EH (cell line): ENCODE measurements around the gene FAM236A.
"Not testable (repeated sequence)": the region's sequence is repeated elsewhere in the genome, so short reads cannot be mapped to it uniquely, and the experiment has no call there.

Source experiments
- DNase-seq: peaks from one replicate; pipeline ENCODE4 v3.0.0-alpha.2; 2015; ENCODE audit warnings: low read depth

Gene FAM236A

DNA sequence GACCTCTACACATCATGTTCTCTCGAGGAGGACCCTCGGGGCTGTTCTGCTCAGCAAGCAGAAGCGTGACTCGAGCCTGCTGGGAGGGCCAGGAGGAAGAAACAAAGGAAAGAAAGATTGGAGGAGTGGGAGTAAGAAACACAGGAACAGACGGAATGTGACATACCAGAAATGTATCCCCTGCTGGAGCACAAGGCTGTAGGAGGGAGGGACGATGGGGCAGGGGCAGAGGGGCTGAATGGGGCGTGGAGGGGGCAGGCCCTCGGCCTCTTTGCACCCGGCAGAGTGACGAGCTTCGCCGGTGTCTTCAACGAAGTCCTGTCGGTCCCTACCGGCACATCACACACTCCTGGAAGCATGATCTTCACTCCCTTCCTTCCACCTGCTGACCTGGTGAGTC lies at the start of gene FAM236A:
TSS of gene FAM236A (plus strand) at position 301 of the 400 bp plus-strand sequence. CDS start at position 358, 57 bp downstream.
- not testable (repeated sequence) for DNase-seq

DNA sequence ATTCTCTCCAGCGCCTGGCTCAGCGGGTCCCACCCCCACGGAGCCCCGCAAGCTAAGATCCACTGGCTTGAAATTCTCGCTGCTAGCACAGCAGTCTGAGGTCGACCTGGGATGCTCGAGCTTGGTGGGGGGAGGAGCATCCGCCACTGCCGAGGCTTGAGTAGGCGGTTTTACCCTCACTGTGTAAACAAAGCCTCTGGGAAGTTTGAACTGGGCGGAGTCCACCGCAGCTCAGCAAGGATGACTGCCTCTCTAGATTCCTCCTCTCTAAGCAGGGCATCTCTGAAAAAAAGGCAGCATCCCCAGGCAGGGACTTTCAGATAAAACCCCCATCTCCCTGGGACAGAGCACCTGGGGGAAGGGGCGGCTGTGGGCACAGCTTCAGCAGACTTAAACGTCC lies 48.3 kb upstream of the FAM236A start:
- not testable (repeated sequence) for DNase-seq

DNA sequence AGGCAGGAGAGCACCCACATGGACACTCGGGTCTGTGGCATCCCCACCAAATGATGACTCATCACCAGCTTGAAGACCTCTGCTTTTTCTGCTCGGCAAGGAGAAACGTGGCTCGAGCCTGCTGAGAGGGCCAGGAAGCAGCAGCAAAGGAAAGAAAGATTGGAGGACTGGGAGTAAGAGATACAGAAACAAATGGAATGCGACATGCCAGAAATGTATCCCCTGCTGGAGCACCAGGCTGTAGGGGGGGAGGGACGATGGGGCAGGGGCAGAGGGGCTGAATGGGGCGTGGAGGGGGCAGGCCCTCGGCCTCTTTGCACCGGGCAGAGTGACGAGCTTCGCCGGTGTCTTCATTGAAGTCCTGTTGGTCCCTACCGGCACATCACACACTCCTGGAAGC lies 25.7 kb upstream of the FAM236A start, which contains the start of gene FAM236C:
TSS of gene FAM236C (plus strand) at position 301 of the 400 bp plus-strand sequence. CDS start 100 bp downstream, outside the sequence.
- DNase-seq, result not testable (repeated sequence)

DNA sequence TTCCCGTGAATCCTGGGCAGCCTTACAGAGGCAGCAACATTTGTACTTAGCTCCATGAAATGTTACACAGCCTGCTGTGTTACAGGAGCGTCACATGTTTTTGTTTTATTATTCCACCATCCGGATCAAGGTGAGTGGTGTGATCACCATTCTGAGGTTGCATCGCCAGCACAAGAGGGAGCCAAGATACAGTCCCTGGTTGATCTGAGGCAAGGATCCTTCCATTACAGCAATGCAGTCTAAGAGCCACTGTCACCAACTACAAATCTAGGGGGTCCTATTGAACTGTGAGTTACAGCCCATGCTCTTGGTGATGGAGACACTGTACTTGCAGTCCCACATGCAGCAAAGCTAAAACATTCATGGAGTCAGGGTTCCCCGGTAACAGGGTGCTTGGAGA lies 21.9 kb upstream of the FAM236A start:
- not testable (repeated sequence) for DNase-seq

DNA sequence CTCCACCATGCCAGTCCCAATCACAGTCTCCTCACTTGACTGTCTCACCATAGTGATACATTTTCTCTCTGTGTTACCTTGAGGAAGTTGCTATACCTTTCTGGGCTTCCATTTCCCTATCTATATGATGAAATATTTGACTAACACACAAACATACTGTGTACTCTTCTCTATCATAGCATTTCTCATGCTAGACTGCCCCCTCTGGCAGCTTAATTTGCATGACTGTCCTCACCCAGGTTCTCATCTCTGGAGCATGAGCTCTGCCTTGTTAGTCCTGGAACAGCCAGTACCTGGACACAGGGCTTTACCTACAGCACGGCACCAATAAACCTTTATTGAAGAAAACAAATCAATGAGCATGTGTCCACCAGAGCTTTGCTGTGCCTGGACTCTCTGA lies 5.7 kb upstream of the FAM236A start:
- not testable (repeated sequence) for DNase-seq

DNA sequence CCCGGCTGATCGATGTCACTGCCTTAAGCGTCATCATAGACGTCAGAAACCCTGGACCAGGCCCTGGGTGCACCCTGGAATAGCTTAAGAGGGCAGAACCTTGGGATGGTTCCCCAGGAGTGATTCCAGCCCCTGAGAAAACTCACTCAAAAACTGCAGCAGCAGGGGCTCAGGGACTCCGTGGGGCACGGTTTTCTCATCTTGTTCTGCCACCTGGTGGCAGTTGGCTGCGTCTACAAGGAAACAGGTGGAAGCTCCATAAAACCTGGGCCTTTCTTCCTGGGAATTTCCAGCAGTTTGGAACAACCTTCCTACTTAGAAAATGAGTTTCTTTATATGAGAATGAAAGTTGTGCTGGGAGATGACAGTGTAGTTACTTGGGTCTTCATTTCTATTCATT lies 1.6 kb upstream of the FAM236A start:
- DNase-seq, result not testable (repeated sequence)

DNA sequence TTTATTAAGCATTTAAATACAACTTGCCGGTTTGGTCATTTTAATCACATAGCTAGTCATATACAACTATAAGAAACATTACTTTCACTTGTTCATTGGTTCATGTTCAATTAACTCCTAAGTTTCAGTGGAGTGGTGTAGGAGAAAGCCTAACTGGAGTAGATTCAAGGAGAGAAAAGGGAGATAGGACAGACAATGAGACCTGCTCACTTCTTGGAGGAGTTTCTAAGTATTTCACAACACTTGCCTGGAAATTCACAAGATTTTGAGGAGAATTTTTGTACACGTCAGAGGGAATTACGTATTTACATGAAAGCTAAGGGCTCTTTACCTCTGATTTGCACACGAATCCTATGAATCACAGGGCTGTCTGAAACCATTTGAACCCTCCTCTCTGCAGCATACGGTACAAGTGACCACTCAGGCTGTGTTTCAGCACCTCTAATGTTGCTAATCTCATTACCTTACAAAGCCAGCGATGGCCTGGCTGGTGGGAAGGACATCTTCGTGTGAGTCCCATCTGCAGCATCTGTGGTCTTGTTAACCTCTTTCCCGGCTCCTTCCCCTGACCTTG lies 1.0 kb upstream of the FAM236A start:
- not testable (repeated sequence) for DNase-seq

DNA sequence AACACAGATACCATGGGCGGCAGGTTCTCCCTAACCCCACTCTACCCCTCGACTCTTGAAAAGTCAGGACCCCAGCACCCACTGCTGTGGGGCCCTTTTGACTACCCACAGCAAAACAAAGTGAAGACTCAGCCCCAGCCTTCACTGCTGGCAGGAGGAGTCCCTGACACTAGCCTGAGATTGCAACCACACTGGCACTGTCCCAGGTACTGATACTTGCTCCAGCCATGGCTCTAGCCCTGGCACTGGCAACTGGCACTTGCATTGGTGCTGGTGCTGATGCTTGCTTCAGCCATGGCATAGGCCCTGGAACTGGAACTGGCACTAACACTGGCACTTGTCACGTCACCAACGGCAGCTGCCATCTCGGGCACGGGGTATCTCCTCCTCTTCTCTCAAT lies 4.3 kb downstream of the FAM236A start:
- not testable (repeated sequence) for DNase-seq

DNA sequence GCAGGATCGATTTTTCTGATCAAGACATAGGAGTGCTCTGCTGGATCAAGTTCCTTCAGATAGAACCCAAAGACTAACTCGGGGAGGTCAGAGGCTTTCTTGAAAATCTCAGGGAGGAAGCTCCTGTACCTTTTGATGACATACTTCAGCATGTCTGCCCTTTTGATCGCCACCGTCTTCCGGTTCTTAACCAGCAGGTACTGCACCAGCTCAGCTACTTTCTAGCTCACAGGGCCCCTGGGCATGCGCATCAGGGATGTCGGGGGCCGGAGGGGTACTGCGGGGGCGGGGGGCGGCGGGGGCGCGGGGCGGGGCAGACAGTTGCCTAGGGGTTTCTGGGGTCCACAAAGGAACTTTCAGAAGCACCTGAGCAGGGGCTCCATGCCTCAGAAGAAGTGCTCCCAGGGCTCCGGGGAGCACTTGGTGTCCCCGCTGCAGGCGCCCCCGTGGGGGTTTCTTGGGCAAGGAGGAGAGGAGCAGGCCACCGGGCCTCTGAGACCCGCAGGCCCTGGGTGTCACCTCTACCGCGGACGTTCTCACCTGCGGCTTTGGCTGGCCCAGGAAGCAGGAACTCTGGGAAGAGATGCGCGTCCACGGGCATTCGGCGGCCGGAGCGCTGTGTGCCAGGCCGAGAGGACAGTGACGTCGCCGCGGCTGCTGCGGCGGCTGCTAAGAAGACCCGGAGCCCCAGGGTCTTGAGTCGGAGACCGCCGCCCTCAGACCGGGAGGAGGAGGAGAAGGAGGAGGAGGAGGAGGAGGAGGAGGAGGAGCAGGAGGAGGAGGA lies 5.2 kb downstream of the FAM236A start:
- DNase-seq, result not testable (repeated sequence)

DNA sequence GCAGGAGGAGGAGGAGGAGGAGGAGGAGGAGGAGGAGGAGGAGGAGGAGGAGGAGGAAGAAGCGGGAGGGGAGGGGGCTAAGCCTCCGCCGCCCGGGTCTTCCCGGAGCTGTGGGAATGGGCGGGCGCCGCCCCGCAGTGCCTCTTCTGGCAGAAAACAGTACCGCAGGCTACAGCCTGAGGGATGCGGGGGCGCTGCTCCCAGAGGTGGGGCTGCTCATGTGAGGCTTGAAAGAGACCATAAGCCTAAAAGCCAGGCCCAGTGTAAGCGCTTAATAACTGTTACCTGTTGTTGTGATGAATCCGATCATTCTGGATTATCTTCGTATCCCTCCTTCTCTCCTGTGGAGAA lies 5.8 kb downstream of the FAM236A start, which contains the start of gene DMRTC1:
TSS of gene DMRTC1 (minus strand) at position 19 of the 351 bp plus-strand sequence. CDS start 68,143 bp downstream, outside the sequence.
- not testable (repeated sequence) for DNase-seq

DNA sequence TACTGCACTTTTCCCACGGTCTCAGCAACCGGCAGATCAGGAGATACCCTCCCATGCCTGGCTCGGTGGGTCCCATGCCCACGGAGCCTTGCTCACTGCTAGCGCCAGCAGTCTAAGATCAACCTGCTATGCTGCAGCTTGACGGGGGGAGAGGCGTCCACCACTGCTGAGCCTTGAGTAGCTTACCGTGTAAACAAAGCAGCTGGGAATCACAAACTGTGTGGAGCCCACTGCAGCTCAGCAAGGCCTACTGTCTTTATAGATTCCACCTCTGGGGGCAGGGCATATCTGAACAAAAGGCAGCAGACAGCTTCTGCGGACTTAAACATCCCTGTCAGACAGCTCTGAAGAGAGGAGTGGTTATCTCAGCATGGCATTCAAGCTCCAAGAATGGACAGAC lies 22.0 kb downstream of the FAM236A start:
- not testable (repeated sequence) for DNase-seq

DNA sequence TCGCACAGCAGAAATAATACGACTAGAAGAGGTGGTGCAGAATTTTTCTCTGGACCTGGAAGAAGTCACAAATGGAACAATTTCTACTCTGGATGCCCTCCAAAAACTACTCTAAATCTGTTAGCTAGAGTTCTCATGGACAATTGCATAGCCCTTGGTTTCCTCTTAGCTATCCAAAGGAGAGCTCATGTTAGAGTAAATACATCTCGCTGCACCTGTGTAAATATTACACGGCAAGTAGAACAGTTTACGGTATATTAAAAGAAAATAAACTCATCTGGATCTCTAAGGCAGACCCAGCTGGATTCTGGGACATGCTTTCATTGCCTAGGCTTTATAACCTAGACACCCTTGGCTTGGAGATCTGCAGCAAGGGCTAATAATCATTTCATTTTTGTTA lies 33.9 kb downstream of the FAM236A start:
- DNase-seq, result not testable (repeated sequence)

DNA sequence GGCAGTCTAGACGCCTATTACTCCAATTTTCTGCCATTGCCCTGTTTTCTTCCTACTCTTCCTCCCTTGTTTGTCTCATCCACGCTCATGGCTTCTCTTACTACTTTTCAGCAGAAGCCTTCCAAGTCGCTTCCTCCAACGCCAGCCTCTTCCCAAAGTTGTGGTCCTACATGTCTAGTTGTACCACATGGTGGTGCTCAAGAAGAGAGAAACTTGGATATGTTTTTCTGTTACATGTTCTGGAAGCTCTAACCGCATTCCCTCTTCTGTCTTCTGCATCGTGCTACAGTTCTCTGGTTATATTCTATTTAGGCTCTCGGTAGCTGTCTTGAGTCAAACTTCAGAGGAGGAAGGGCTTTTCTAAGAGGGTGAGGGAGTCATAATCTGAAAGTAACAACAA lies 36.9 kb downstream of the FAM236A start:
- not testable (repeated sequence) for DNase-seq

DNA sequence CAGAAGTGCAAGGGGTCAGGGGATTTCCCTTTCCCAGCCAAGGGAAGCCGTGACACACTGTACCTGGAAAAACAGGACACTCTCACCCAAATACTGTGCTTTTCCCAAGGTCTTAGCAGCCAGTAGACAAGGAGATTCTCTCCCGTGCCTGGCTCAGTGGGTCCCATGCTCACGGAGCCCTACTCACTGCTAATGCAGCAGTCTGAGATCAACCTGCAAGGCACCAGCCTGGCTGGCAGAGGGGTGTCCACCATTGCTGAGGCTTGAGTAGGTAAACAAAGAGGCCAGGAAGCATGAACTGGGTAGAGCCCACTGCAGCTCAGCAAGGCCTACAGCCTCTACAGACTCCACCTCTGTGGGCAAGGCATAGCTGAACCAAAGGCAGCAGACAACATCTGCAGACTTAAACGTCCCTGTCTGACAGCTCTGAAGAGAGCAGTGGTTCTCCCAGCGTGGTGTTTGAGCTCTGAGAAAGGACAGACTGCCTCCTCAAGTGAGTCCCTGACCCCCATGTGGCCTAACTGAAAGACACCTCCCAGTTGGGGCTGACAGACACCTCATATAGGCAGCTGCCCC lies 43.0 kb downstream of the FAM236A start:
- not testable (repeated sequence) for DNase-seq
